Mesothelial cell of epicardium (in vitro differentiated cells): ENCODE results near the gene TSPAN18. TPM values are rescaled to one million over a fixed set of nuclear protein-coding genes. Genes with fewer than 3 reads are reported as not detected.
A peak's percentile ranks its signal among the peaks of the same experiment; 100 is the strongest.

ENCODE experiments used
- DNase-seq, 2 experiments: peaks; one replicate each; pipeline ENCODE4 v3.0.0; 2021; ENCODE audit warnings: low spot score in 2 of 2; ENCODE audit not compliant: unreplicated experiment in 2 of 2
- H3K27ac Mint-ChIP-seq: 2 replicates; pipeline ENCODE4 v1.8.0; 2021; ENCODE audit warnings: mixed read lengths
- H3K27me3 Mint-ChIP-seq: 2 replicates; pipeline ENCODE4 v1.8.0; 2021; ENCODE audit warnings: low read depth, mixed read lengths
- H3K36me3 Mint-ChIP-seq: 2 replicates; pipeline ENCODE4 v1.8.0; 2021; ENCODE audit warnings: mixed read lengths
- H3K4me1 Mint-ChIP-seq: 2 replicates; pipeline ENCODE4 v1.8.0; 2021; ENCODE audit warnings: mixed read lengths
- H3K4me3 Mint-ChIP-seq: 2 replicates; pipeline ENCODE4 v1.8.0; 2021; ENCODE audit warnings: mild to moderate bottlenecking, moderate library complexity, mixed read lengths
- H3K9me3 Mint-ChIP-seq: 2 replicates; pipeline ENCODE4 v1.8.0; 2021; ENCODE audit warnings: mixed read lengths
- total RNA-seq: library from RNA; stranded (reverse); gene quantifications from 3 replicates; pipeline ENCODE4 v1.2.1, GENCODE V29; 2021
- TF ChIP-seq, protein P1 (sequence below): fragments of 200-600 bp; sonication (generic); IDR thresholded peaks from one replicate; pipeline ENCODE4 v1.5.0; 2021; ENCODE audit warnings: antibody characterized with exemption; ENCODE audit not compliant: unreplicated experiment

The TSPAN18 gene
- total RNA-seq, 1 donor from 2014 or later, result 47.4 TPM

DNA sequence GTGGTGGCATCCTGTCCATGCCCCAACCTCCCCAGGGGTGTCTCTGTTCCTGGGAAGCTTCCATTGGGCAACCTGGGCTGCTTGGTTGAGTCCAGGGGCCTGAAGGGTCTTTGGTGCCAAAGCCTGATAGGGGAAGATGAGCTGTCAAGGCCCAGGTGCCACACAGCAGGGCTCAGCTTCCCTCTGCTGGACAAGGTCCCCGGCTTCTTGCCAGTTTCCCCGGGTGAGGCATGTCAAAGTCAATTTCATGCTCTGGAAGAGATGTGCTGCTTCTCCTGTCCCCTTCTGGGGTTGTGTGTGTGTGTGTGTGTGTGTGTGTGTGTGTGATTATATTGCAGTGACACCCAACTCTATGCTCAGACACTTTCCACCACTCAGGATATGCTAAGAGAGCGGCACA, 197.0 kb downstream of the TSPAN18 start:
- TF ChIP-seq, protein P1, sequence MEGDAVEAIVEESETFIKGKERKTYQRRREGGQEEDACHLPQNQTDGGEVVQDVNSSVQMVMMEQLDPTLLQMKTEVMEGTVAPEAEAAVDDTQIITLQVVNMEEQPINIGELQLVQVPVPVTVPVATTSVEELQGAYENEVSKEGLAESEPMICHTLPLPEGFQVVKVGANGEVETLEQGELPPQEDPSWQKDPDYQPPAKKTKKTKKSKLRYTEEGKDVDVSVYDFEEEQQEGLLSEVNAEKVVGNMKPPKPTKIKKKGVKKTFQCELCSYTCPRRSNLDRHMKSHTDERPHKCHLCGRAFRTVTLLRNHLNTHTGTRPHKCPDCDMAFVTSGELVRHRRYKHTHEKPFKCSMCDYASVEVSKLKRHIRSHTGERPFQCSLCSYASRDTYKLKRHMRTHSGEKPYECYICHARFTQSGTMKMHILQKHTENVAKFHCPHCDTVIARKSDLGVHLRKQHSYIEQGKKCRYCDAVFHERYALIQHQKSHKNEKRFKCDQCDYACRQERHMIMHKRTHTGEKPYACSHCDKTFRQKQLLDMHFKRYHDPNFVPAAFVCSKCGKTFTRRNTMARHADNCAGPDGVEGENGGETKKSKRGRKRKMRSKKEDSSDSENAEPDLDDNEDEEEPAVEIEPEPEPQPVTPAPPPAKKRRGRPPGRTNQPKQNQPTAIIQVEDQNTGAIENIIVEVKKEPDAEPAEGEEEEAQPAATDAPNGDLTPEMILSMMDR, result no peak
- Mint-ChIP-seq H3K9me3 (no peaks in the 10 kb centered on the region), H3K27ac (no peak overlapping the region), H3K4me3 (no peak overlapping the region), H3K36me3 (no peaks in the 10 kb centered on the region), H3K4me1 (peaks cover 3% of the 10 kb centered on the region), H3K27me3 (no peaks in the 10 kb centered on the region)
- DNase-seq, result no peak

DNA sequence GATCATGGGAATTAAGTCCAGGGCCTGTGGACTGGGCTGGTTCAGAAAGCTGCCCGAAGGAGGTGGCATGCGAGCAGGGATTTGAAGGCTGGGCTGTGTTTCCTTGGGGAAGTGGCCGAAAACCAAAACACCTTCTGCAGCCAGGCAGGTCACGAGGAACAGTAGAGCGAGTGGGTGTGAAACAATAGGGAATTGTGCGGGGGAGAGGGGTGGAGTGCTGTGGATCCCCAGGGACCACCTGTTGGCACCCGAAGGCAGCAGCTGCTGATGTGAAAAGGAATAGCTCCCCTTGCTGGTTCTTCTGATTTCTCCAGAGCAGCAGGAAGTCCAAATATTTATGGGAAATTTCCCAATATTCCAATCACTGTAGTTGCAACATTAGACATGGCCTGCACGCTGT, 199.3 kb downstream of the TSPAN18 start:
- Mint-ChIP-seq H3K27me3 (no peaks in the 10 kb centered on the region), H3K4me3 (no peak overlapping the region), H3K27ac (no peak overlapping the region), H3K36me3 (no peaks in the 10 kb centered on the region), H3K4me1 (peaks cover 9% of the 10 kb centered on the region), H3K9me3 (no peaks in the 10 kb centered on the region)
- TF ChIP-seq, protein P1, result no peak
- no peak for DNase-seq

DNA sequence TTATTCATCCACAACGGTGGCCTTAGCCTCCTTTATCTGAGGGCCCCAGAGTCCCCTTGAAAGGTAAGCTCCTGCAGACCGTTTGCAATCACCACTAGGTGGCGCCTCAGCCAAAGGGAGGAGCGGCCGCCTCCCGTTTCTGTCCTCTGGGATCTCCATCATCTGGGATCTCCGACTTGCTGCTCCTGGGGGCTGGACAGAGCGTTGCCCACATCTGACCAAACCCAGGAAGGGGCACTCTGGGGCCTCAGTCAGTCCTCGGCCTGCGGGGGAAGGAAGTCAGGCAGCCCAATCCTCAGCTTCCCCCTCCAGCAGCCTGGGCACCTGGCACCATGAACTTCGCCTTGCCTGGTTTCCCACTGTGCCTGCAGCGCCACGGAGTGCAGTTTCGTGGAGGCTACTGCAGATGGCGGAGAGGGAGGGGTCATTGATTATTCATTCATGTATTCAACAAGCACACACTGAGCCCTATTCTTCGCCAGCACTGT, 200.5 kb downstream of the TSPAN18 start:
- Mint-ChIP-seq H3K27me3 (no peaks in the 10 kb centered on the region), H3K9me3 (no peaks in the 10 kb centered on the region), H3K27ac (no peak overlapping the region)

DNA sequence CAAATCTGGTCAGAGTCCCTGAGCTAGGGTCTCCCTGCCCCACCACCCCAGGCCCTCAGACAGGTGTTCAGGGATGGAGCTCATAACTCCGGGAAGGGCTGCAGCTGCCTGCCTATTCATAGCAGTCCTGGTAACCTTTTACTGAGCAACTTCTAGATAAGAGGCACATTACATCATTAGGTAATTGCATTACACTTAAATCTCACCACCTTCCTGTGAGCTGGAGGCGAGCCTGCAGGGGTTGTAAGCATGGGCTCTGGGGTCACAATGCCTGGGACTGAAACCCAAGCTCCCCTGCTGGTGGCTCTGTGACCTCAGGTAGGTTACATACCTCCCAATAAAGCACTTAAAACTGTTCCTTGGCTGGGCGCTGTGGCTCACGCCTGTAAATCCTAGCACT, 201.4 kb downstream of the TSPAN18 start:
- H3K4me1 Mint-ChIP-seq, result peaks cover 9% of the 10 kb centered on the region
- H3K27me3 Mint-ChIP-seq, result no peaks in the 10 kb centered on the region
- no peak overlapping the region for H3K4me3 Mint-ChIP-seq
- no peaks in the 10 kb centered on the region for H3K36me3 Mint-ChIP-seq
- TF ChIP-seq, protein P1, result no peak
- H3K27ac Mint-ChIP-seq, result no peak overlapping the region
- H3K9me3 Mint-ChIP-seq, result no peaks in the 10 kb centered on the region
- no peak for DNase-seq

More for the DNA sequence above, 200.5 kb downstream of the TSPAN18 start:
- peak; percentile 66 to 82 for DNase-seq
- Mint-ChIP-seq H3K4me1 (peaks cover 9% of the 10 kb centered on the region), H3K4me3 (no peak overlapping the region), H3K36me3 (no peaks in the 10 kb centered on the region)
- TF ChIP-seq, protein P1, result peak; percentile 95

DNA sequence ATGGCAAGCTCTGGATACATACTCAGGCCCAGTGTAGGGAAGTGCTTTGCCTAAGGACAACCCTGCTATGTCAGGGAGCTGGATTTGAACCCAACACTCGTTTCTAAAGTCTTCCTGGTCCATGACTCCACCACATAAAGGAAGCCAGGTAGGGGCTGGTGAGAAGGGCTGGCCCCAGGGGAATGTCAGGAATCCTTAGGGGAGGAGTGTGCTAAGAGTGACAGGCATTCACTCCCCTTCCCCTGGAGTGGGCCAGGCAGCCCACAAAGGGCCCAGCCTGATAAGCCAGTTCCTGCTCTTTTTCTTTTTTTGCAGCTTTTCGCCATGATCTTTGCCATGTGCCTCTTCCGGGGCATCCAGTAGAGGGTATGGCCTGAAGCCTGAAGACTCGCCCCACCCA, 202.1 kb downstream of the TSPAN18 start:
- H3K4me3 Mint-ChIP-seq, result no peak overlapping the region
- TF ChIP-seq, protein P1, result no peak
- peaks cover 9% of the 10 kb centered on the region for H3K4me1 Mint-ChIP-seq
- H3K27ac Mint-ChIP-seq, result peak overlapping the region; percentile 56
- no peaks in the 10 kb centered on the region for H3K27me3 Mint-ChIP-seq
- H3K9me3 Mint-ChIP-seq, result no peaks in the 10 kb centered on the region
- H3K36me3 Mint-ChIP-seq, result no peaks in the 10 kb centered on the region
- DNase-seq, result peak in 1 of 2 experiments; percentile 42
